Retinal pigment epithelial cell (primary cell): ENCODE measurements around the gene DCTD.
"Not testable (repeated sequence)": the region's sequence is repeated elsewhere in the genome, so short reads cannot be mapped to it uniquely, and the experiment has no call there.

ENCODE experiments used
- DNase-seq: peaks from one replicate; pipeline ENCODE4 v3.0.0-alpha.2; 2010; ENCODE audit warnings: low read depth
- H3K4me3 ChIP-seq: 2 replicates; pipeline ENCODE4 v1.5.1; 2011; ENCODE audit warnings: mild to moderate bottlenecking, low read length, control low read depth, moderate library complexity
- CTCF ChIP-seq: conservative IDR thresholded peaks from 2 replicates; pipeline ENCODE4 v1.5.1; 2011; ENCODE audit warnings: low read depth, low read length, control low read depth, inconsistent platforms

Gene DCTD

GRCh38 chr4:182901337-182901736 lies 15.8 kb downstream of the DCTD start:
- DNase-seq = no peak
- no peak overlapping the region for H3K4me3 ChIP-seq
- TF ChIP-seq CTCF = no peak

- not testable (repeated sequence) for H3K4me3 ChIP-seq, DNase-seq
These were observed 17.2 kb downstream of the DCTD start for GRCh38 chr4:182900021-182900420.

- no peak overlapping the region for H3K4me3 ChIP-seq
- TF ChIP-seq CTCF = no peak
- no peak for DNase-seq
These were observed 18.7 kb downstream of the DCTD start for GRCh38 chr4:182898479-182898799.

GRCh38 chr4:182897601-182898478 lies 19.3 kb downstream of the DCTD start:
- H3K4me3 ChIP-seq = no peak overlapping the region
- DNase-seq = no peak
- no peak for TF ChIP-seq CTCF

- no peak for TF ChIP-seq CTCF
- H3K4me3 ChIP-seq = no peak overlapping the region
- no peak for DNase-seq
These were observed 20.8 kb downstream of the DCTD start for GRCh38 chr4:182896421-182896820.

- no peak overlapping the region for H3K4me3 ChIP-seq
- no peak for DNase-seq
- TF ChIP-seq CTCF = no peak
These were observed 21.3 kb downstream of the DCTD start for GRCh38 chr4:182895791-182896292.

GRCh38 chr4:182894681-182895275 lies 22.4 kb downstream of the DCTD start:
- DNase-seq = no peak
- TF ChIP-seq CTCF = no peak
- no peak overlapping the region for H3K4me3 ChIP-seq
